Stimulated activated CD4-positive, alpha-beta T cell treated with anti-CD3 and anti-CD28 coated beads, Interleukin-15, amount 100 ng/mL, for 48 hours (primary cell): ENCODE results near the gene TRIM65.
"Not testable (repeated sequence)": the region's sequence is repeated elsewhere in the genome, so short reads cannot be mapped to it uniquely, and the experiment has no call there.

Source experiments
- DNase-seq, 2 donors: peaks; one replicate each; pipeline ENCODE4 v3.0.0-alpha.2; 2020; ENCODE audit warnings: low read depth in 2 of 2

Gene TRIM65

DNA sequence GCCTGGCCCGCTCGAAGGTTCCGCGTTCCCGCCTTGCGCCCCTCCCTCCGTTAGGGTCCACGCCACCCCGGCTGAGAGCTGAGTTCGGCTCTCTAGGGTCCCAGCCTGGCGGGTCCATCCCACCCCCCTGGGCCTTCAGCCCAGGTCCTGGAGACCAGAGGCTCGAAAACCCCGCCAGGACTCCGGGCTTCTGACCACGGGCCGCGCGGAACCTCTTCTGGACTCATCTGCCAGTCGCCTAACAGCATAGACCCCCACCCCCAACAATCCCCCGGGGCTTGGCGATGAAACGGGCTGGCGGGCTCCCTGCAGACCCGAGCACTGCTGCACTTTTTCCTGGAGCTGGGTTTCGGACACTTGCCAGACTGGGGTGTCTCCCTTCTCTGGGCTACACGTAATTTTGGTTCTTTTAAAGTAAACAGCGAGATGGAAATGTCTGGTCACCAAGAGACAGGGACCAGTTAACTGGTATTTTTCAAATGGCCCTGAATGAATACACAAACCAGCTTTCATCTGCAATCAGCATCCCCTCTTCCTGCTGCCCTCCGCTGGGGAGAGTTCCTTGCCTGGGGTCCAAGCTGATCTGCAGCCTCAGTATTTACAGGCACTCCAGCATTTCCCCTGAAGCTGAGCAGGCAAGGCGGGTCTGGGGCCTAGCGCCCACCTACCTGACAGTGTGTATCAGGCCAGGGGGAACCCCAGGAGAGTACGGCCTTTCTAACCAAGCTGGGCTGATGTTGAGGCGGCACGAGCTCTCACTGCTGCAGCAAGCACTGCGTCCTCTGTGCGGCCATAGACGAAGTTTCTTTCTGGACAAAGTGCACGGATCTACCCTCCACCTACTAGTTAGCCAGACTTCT is 639 bp upstream of the TRIM65 start:
- no peak for DNase-seq

DNA sequence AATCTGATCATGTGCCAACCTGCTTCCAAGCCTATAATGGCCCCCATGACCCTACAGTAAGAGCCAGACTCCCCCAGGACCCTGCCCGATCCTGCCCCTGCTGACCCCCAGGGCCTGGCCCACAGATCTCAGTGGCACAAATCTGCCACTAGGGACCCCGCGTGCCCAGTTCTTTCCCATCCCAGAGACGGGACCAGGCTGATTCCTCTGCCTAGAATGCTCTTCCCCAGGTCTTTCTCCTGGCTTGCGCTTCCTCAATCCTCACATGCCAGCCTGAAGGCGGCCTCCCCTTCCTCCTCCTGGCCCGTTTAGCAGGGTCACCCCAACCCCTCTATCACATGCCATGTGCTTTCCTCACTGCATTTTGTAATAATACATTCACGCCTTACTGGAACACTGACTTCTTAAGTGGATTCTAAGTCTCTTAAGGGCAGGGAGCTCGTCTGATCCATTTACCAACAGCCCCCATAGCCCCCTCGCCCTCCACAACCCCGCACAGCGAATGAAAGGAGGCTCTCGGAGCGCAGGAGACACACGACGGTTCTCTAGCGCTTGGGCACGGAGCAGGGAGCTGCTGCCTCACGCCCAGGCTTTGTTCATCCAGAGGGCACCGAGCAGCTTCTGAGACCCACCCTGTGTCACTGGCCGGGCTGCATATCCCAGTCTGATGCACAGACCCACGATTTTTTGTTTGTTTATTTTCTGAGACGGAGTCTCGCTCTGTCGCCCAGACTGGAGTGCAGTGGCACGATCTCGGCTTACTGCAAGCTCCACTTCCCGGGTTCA is 1.2 kb downstream of the TRIM65 start:
- DNase-seq, result no peak

DNA sequence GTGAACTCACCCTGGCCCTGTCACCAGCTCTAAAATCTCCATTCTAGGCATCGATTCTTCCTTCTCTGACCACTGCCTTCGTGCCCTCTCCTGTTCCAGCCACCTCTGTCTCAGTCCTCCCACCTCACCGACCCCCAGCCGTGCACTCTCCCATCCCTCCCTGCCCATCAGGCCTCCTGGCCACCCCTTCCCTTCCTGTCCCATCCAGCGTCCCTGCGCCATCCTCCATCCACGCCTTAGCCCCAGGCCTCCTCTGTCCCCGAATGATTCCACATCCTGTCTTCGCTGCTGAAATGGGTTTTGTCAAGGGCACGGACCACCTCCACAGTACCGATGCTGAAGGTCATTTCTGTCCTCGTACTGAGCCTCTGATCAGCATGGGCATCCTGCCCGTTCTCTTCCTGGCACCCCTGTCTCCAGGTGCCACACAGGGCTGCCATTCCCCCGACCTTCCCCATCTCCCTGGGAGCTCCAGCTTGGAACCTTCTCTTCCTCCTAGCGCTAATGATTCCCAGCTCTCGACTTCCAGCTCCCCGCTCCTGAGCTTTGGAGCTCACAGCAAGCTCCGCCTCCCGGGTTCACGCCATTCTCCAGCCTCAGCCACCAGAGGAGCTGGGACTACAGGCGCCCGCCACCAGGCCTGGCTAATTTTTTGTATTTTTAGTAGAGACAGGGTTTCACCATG is 2.6 kb downstream of the TRIM65 start:
- DNase-seq, result no peak

DNA sequence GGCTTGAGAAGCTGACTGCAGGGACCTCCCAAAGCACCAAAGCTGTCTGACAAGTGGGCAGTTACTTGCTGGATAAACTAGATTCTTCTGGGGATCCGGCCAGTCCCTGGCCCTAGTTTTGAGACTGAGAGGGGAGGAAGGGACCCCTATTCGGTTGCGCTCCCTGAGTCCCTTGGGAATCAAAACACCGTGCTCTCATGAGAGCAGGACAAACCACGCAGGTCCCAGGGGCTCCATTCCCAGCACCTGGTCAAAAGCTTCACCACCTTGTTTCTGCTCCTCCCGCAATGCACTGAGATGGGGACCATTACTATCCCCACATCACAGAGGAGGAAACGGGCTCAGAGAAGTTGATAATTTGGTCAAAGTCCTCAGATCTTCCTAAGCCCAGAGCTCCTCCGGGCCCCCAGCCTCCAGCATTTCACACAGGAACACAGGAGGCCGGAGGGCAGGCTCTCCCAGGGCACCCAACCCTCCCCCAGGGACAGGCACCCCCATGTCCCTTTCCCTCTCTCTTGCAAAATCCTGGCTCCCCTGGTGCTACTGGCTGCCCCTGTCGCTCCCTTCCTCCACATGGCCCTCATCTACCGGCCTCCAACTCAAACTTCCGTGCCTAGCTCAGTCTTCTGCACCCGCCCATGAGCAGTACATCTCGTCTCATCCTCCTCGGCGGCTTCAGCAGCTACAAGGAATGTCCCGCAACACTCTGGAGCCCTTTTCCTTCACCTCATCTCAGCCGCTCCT is 3.3 kb downstream of the TRIM65 start:
- no peak for DNase-seq

DNA sequence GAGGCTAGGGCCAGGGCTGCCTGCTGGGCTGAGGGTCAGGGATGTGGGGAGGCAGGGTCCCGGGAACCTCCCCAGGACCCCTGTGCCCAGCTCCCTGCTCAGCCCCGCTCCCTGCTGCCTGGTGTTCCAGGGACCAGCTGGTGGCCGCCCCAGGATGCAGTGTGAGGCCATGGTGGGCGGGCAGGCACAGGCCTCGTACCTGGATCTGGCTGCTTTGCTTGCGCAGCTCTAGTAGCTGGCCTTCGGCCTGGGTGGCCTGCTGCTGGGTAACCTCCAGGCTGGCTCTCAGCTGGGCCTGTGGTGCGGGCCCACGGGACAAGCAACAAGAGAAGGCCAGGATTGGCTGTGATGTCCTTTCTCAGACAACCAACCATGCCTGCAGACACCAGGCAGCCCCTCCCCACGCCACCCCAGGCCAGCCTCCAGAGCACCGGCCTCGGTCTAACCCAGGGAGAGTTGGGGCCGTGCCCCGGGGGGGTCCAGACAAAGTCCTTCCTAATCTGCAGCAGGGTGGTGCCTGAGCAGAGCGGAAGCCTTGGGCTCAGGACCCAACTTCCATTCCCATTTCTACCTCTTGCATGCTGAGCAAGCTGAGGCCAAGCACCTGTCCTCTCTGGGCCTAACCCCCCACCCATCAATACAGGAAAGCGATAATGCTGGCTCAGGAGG is 4.1 kb downstream of the TRIM65 start:
- no peak for DNase-seq

DNA sequence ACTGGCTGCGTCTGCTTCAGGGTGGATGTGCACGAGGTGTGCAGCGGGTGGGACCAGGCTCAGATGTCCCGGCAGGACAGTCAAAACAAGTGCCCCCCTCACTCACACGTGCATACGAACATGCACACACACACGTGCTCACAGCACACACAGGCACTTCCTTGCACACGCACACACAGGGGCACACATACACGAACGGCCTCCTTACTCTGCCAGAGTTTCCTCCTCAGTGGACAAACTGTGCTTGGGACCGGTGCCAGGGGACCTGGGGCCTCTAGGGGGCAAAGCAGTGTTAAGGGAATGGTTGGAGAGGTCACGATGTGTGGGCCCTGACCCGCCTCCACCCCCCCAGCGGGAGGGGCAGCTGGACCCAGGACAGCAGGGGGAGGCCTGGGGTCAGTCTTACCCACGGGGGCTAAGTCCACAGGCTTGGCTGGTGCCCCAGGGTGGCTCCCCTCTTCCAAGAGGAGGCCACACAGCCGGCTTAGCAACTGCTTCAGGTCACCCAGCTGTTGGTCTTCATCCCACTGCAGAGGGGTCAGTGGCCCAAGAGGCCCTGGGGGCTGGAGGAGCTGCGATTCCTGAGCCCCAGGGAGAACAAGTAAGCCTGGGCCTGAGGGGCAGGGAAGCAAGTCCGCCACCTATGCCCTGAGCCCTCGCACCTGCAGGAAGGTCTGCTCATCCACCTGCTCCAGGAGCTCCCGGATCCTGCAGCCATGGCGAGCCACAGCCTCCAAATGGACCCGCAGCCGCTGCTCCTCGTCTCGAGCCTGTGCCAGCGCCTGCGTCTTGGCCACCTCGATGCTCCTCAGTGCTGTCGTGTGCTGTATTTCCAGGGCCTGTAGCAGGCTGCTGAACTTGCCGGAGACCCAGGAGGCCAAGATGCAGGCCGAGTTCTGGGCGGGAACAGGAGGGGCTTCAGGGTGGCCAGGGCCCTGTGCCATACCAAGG is 4.9 kb downstream of the TRIM65 start:
- no peak for DNase-seq

DNA sequence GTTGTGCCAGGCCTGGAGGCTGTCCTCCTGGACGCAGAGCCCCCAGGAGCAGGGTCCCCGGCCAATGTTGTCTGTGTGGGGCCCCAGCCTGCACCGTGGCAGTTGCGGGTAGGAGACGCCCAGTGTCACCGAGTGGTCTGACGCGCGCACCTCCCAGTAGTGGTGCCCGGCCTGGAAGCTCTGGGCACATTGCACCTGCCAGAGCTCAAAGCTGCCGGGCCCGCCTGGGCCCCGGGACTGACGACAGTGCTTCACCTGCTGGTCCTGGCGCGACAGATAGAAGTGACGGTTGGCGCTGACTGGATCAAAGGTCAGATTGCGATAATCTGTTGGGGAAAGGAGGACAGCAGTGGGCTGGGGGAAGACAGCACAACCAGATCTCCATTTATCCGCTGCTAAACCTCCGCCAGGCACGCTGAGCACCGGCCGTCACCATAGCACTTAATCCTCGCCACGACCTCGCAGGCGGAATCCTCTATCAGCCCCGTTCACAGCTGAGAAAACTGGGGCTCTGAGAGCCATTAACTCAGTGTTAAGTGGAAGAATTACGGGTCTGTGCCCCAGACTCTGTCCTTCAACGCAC is 5.6 kb downstream of the TRIM65 start:
- no peak for DNase-seq

DNA sequence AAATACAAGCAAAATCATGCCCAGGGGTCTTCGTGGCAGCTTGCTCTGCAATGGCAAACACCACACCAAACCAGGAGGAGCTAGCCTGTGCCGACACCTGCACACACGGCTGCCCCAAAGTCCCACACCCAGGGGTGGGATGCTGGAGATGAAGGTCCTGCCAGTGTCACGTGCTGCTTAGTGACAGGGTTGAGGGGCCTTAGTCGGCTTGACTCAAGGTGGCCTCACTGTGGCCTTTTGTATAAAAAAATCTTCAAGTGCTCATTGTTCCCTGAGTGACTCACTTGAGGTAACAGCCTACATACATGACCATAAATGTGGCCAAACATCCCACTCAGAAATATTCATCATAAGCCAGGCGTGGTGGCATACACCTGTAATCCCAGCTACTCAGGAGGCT is 7.3 kb downstream of the TRIM65 start:
- DNase-seq, result no peak

DNA sequence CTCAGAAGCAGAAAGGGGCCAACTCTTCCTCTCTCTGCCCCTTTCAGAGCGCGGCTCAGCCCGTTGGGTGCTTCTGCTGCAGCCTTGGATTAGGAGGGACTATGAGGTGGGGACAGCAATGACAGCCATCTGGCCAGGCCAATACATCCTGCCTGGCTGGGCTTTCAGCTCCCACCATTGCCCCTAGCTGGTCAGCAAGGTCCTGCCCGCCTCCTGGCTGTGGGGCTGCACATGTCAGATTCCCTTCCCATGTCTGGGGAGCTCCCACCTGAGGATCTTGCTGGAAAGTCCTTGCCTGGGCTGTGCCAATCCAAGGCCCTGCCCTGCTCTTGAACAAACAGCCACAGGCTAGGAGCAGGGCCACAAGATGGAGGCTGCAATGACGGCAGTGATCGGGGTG is 8.3 kb downstream of the TRIM65 start:
- no peak for DNase-seq

DNA sequence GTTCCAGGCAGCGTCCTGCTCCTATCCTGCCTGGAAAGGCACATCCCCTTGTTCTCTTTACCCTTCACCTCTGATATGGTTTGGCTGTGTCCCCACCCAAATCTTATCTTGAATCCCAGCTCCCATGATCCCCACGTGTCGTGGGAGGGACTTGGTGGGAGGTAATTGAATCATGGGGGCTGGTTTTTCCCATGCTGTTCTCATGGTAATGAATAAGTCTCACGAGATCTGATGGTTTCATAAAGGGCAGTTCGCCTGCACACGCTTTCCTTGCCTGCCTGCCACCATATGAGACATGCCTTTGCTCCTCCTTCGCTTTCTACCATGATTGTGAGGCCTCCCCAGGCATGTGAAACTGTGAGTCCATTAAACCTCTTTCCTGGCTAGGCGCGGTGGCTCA is 10.9 kb downstream of the TRIM65 start:
- DNase-seq, result not testable (repeated sequence)

DNA sequence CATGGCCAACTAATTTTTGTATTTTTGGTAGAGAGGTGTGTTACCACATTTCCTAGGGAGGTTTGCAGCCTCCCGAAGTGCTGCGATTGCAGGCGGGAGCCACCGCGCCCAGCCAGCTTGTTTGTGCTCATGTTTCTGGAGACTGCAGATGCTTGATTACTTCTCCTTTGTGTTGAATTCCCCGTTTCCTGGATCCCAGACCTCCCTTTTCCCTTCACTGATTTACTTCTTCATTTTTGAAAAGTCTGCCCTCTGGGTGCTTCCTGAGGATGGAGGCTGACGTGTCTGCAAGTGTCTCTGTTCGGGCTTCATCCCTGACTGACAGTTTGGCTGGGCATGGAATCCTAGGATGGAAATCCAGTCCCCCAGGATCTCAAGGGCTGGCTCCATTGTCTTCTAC is 11.3 kb downstream of the TRIM65 start:
- DNase-seq, result no peak

DNA sequence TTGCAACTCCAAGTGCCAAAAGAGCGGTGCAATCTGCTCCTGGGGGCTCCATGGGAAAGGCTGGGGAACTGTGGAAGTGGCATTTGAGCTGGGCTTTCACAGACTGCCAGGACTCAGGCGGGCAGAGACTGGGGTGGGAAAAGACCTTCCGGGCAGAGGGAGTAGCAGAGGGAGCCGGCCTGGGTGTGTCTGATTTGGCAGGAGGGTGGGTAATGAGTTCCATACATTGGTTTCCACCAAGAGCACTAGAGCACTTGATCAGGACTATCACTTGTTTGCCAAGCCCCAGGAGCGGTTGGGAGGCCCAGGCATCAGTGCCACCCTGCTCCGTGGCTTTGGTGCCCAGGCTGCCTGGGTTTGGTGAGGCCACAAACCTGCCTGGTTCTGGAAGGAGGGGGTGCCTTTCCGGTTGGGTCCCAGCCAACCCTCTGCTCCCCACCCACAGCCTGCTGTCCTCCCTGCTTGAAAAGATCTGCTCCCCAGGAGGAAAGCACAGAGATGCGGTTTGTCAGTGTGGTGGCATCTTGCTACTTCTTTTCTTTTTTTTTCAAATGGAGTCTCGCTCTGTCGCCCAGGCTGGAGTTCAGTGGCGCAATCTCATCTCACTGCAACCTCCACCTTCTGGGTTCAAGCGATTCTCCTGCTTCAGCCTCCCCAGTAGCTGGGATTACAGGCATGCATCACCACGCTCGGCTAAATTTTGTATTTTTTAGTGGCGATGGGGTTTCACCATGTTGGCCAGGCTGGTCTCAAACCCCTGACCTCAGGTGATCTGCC is 14.9 kb downstream of the TRIM65 start:
- DNase-seq, result no peak

DNA sequence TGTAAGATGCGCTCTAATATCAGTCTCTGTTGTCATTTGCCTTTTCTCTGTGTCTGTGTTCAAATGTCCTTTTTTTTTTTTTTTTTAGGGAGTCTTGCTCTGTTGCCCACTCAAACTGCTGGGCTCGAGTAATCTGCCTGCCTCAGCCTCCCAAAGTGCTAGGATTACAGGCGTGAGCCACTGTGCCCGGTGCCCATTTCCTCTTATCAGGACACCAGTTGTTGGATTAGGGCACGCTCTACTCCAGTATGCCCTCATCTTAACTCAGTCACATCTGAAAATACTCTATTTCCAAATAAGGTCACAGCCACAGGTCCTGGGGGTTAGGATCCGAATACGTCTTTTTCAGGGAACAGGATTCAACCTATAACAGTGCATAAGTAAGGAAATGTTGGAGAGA is 16.5 kb downstream of the TRIM65 start:
- DNase-seq, result no peak

DNA sequence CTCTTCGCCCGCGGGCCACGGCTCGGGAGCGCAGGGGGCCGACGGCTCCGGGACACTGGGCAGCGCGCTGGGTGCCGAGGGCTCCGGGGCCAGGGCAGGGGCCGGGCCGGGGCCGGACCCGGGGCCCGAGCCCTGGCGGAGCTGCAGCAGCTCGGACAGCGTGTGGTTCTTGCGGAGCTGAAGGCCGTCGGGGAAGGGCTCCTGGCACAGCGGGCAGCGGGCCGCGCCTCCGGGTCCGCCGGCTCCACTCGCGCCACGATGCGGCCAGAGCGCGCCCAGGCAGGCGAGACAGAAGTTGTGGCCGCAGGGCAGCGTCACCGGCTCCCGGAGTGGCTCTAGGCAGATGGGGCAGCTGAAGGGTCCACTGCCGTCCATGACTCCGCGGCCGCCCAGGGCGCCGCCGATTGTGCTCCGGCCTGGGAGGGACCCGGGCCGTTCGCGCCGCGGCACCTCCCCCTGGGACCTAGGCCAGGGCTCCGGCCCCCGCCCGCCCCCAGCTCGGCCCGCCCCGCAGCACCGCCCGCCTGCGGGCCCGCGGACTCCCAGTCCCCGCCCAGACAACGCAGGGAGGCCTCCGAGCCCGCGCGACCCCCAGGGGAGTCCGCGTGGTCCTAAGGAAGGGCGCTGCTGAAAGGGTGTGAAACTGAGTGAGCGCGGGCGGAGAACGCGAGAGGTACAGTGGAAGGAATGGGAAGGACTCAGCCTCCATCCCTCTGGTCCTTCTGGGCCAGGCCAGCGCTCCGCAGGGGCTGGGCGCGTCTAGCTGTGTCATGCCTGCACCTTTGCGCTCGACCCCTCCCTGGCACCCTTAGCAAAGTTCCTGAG is 18.4 kb downstream of the TRIM65 start, which contains the start of gene TRIM47:
TSS of gene TRIM47 (minus strand) at position 408 of the 825 bp plus-strand sequence. CDS start at position 375, 33 bp downstream.
- no peak for DNase-seq

DNA sequence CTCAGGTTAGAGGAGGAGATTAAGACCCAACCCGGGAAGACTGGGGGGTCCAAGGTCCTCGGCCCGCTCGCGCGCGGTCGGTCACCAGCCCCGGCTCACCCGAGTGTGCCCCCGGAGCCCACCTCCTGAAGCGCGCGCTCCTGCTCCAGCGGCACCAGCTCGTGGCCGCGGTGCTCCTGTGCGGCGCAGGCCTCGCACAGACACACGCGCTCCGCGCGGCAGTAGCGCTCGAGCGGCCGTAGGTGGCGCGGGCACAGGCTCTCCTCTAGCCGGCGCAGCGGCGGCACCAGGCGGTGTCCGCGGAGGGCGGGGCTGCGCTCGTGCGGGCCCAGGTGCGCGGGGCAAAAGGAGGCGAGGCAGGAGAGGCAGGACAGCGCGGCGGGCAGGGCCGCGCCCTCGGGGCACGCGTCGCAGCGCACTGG is 19.0 kb downstream of the TRIM65 start:
- peak in 1 of 2 donors; percentile 63 for DNase-seq

DNA sequence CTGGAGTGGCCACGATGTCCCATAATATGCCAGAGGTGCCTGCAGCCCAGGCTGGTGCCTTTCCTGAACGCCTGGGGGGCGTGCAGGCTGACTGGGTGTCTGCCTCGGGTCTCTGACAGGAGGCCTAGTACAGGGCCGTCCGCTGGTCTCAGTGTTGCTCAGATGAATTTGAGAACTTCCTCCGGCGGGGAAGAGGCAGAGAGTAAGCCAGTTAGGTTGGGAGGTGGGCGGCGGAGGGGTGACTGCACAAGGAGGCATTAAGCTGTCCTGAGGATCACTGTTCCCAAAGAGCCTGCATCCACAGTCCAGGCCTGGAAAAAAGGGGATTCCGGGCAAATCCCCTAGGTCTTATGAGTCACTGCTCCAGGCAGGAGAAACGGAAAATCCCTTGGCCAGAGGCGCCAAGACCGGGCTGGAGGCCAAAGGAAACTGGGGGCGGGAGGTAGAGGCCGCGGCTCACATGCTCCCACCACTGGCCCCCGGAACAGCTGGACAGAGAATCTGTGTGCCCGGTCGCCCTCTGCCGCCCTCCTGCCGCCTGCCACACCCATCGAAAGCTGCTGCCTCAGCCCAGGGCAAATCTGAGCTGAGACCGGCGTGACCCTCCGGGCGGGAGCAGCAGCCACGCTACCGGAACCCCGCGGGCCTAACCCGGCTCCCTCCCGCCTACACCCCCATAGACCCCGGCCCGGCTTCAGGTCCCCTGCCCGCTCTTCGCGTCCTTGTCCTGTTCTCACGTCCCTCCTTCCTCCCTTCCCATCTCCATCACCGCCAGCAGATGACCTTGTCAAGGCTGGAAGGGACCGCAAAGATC is 19.6 kb downstream of the TRIM65 start:
- no peak for DNase-seq
